ENCODE data around the gene UBN2.

The UBN2 gene

DNA sequence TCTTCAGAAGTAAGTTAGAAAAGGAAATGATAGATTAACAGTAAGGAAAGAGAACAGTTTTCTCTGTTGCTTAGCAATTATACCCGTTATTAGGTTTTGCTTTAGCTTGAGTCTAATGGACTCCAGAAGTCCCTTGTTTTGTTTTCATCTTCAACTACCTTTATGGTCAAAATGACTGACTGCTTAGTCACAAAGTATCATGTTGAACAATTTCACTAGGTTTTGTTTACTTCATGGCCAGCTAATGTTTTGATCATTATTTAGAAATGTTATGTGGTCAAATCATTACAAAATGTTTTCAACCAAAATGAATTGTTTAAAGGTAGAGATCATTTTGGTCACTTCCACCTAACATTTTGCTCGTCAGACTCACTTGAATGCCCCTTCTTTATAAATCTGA, 1.9 kb downstream of the UBN2 start:
- DNase-seq = no peak

DNA sequence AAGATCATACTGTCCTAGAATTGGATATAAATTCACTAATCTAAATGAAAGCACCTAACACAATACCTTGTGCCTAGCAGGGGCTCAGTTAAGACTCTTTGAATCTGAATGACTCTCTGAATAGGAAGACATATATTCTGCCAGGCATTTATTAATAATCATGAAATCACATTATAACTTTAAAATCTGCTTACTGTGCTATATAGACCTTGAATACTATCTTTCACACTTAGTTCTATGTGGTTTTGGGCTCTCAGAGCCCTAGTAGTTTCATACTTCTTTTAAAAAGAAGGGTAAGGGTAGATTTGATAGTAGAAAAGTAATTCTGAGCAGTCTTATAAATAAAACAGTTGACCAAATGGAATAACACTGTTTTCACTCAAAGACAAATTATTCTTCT, 10.2 kb downstream of the UBN2 start:
- DNase-seq = no peak

DNA sequence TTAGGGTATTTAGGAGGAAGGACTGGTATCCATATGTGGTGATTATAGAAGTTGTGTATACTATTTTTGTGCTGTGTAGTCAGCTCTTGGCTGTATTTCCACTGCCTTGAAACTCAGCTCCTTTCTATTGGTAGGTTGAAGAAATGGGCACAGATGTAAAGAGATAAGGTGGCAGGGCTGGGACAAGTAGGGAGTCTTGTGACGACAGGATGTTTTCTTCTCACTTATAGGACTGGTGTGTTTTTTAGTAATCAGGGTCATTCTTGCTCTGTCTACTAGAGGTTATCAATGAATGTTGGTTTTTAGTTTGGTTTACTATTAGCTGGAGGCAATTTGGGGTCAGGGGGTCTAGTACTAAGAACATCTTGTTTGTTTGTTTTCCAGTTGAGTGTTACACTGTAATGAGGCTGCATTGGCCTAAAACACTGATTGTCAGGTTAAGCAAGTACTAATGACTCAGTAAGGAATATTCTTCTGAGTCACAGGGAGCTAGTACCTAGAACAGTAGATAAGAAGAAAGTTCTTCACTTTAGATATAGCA, 11.8 kb downstream of the UBN2 start:
- no peak for DNase-seq

DNA sequence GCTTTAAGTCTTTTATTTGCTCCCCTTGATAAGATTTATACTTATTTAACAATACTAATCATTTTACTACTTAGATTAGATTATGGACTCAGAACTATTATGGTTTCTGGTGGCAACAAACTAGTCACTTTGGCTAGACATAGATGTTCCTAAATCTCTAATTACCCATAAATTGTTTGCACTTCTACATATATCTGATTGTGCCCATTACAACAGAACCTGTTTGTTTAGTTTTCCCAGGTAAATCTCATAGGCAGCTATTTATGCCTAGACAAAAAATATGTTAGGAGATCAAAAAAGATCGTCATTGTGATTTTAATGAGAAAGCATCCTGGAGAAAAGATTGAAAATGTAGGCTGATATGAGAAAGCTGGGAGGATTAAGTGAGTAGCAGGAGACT, 14.4 kb downstream of the UBN2 start:
- DNase-seq = no peak

DNA sequence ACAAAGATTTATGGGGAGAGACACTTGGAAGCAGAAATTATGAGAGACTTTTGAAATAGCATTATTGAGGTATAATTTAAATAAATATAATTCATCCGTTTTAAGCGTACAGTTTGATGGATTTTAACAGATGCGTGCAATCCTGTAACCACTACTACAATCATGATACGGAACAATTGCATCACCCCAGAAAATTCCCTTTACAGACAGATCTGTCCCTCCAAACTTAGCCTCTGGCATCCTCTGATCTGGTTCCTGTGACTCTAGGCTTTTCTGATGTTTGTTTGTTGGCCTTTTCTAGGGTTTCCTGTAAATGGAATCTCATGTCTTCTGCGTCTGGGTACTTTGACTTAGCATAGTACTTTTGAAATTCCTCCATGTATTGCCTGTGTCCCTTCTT, 15.5 kb downstream of the UBN2 start:
- no peak for DNase-seq

DNA sequence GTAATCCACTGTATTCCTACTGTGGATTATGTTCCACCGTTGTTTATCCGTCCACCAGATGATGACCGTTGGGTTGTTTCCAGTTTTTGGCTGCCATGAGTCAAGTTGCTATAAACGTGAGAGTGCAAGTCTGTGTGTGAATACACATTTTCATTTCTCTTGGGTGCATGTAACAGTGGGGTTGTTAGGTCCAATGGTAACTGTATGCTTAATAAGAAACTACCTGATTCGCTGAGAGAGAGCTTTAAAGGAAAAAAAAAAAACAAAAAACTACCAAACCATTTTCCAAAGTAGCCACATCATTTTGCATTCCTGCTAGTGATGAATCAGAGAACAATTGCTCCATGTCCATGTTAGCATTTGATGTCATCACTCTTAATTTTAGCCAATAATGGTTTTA, 15.9 kb downstream of the UBN2 start:
- DNase-seq = no peak

DNA sequence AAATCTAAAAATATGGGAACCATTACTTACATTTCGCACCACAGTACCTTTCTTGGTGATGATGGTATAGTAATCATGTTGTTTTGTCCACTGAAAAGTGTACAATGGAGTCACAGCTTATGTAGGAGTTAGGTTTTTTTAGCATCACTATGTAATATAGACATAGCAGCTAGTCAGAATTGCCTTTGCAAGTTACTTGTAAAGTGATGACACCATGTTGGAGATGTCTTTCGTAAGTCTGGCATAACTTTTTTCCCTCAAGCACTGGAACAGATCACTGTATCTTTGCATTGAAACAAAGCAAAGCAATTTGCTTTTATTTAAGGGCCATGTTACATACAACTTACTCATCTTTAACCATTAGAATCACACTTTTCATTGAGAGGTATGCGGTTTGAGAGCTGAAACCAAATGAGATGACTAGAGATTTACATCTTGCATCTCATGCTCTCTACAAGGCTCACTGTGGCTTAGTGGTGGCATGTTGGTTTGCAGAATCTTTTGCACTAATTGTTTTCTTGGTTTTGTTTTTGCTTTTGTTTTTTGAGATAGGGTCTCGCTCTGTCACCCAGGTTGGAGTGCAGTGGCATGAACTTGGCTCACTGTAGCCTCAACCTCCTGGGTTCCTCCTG, 18.3 kb downstream of the UBN2 start:
- no peak for DNase-seq

DNA sequence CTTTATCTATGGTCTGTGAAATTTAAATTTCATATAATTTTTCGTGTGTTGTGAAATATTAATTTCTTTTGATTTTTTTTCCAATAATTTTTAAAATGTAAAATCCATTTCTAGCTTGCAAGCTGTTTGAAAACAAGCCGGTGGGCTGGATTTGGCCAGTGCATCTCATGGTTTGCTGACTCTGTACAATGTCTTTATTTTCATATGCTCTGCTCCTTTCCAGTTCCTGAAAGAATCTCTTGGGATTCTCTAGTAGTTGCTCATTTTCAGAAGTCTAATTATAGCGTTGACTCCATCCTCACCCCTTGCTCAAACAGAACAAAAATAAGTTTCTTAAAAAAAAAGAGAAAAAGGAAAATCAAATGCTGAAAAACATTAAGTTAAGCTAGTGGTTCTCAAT, 21.4 kb downstream of the UBN2 start:
- no peak for DNase-seq

DNA sequence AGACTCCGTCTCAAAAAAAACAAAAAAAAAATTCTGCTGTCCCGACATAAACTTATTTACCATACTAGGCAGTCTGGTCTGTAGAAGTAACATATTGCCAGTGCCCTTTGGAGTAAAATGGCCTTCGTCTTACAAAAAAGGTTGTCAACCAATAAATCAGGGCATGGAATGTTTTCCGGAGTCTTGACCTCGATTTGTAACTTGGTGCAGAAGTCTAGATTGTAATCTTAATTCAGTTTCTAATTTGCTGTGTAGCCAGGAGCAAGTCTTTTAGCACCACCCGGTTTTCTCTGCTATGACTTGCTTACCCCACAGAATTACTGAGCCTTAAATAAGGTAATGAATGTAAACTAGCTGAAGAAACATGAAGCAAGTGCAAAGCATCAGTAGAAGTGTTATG, 23.2 kb downstream of the UBN2 start:
- DNase-seq = no peak

DNA sequence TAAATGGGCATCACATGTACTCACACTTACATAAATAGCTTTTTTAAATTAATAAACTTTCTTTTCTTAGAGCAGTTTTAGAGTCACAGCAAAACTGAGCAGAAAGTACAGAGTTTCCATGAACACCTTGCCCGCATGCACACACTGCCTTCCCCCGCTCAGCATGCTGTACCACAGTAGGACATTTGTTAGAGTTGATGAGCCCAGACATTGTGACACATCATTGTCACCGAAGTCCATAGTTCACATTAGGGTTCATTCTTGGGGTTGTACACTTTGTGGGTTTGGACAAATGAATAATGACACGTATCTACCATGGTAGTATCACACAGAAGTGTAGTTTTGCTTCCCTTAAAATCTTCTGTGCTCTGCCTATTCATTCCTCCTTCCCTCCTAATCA, 23.7 kb downstream of the UBN2 start:
- DNase-seq = no peak

DNA sequence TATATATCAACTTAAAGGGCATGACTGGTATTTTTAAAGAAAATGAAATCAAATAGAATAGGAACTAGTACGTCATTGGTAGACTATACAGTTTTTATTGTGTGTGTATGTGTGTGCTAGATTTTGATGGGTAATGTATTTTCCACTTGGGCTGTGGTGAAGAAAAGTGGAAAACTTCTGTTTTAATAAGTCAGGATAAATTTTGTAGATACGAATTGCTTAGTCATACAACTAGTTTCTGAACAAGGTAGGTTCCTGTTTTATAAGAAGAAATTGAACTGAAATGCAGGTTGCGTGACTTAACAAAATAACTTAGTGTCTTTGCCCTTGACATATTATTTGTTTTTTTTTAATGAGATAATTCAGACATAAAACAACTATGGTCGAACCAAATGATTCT, 24.3 kb downstream of the UBN2 start:
- DNase-seq = no peak

DNA sequence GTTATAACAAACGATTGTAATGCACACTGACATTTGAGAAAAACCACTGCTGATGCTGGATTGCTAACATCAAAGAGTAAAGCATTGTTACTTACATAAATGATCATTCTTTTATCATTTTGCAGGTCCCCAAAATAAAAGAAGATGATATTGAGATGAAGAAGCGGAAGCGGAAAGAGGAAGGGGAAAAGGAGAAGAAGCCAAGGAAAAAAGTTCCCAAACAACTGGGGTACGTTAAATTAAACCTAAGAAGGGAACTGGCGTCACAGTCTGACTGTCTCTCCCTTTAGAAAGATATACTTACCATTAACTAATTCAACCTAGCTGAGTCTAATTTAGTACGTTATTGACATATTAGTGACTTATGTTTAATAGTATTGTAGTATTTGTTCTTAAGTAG, 28.1 kb downstream of the UBN2 start:
- DNase-seq = no peak

DNA sequence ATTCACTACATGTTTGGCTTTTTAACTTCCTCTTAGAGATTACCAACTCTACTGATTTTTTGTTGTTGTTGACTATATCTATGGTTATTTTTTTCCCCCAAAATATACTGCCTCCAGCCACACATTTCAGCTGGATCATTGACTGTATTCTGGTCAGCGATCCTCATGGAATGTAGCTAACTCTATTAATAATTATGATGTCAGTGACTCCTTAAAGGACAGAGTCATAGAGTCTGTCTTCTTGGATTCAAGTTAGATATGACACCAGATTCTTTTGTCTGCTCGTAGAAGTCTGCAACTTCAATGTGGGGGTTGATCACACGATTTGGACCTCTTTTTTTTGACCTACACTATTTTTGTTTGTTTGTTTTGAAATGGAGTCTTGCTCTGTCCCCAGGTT, 33.2 kb downstream of the UBN2 start:
- DNase-seq = no peak

DNA sequence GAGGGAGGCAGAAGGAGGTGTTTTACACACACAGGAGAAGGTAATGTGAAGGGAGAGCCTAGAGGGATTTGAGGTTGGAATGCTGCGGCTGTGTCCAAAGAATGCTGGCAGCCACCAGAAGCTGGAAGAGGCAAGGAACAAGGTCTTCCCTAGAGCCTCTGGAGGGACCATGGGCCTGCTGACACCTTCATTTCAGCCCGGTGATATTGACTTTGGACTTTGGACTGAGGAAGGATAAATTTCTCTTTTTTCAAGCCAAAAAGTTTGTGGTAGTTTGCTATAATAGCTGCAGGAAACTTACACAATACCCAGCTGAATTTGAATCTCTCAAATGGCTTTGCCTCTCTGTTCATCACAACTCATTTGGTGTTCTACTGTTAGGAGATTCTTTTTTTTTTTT, 34.6 kb downstream of the UBN2 start:
- no peak for DNase-seq

DNA sequence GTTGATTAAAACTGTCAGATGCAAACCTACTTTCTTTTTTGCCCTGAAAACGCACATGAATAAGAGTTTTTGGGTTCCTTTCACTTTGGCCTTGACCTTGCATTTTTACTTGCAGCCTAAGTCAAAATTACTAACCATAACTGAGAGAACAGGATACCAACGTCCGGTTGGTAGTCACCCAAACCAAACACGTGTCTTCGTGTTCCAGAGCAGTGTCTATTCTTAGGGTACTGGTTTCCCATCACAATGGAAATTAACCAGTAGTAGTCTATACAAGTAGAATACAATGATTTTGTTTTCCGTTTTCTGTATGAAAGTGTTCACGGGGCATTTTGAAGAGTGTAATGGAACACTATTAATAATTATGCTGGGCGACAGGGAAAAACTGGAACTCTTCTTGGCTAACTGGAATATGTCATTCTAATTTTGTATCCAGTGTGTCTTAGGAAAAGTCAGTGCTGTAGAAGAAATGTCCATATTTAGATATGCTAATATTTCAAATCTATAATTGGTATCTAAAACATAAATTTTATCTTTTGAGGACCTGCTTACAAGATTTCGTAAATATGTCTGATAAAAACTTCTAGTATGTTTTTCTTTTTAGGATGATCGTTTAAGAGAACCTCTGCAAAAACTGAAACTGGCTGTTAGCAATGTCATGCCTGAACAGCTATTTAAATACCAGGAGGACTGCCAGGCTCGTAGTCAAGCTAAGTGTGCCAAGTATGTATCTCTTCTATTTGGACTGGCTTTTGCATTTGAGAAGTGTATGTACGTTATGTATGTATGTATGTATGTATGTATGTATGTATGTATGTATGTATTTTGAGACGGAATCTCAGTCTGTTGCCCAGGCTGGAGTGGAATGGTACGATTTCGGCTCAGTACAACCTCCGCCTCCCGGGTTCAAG, 40.9 kb downstream of the UBN2 start:
- DNase-seq = no peak

DNA sequence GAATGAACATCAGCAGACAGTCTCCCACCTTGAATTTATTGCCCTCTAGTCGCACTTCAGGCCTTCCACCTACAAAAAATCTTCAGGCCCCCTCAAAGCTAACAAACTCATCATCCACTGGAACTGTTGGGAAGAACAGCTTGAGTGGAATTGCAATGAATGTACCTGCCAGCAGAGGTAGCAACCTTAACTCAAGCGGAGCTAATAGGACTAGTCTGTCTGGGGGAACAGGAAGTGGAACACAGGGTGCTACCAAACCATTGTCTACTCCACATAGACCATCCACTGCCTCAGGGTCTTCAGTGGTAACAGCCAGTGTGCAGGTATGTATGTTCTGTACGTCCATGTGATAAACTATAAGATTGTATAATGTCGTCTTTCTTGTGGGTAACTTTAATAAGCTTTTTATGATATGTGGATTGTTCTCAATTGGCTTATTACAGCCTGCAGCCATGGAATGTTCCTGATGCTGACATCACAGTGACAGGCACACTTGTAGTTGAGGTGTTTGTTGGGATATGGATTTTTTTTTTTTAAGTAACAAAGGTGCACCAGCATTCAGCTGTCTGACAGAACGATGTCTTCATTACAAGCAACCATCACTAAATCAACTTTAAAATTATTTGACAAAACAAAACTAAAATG, 53.3 kb downstream of the UBN2 start:
- DNase-seq = no peak

DNA sequence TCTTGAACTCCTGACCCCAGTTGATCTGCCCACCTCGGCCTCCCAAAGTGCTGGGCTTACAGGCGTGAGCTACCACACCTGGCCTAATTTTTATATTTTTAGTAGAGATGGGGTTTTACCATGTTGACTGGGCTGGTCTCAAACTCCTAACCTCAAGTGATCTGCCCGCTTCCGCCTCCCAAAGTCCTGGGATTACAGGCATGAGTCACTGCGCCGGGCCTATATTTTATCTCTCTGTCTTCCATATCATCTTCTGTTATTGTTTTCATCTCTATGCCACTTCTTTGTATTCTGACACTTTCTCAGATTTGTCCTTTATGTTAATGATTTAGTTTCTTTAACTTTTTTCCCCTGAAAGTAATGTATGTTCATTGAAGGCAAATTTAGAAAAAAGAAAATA, 55.1 kb downstream of the UBN2 start:
- no peak for DNase-seq

DNA sequence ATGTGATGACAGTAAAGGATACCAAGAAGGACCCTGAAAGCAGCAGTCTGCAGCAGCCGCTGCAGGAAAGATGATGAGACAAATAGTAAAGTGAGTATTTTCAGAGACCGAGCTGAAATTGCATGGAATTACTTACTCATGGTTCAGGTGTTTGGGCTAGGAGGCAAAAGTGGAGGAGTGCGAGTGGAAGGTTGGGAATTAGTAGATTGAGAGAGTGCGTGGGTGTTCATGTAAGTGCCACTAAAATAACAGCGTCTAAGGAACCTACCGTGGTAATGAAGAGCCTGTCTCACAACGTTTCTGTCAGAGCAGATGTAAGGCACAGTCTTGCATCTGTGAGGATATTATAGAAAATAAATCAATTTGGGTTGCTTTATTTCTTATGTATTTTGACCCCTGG, 61.8 kb downstream of the UBN2 start:
- no peak for DNase-seq

DNA sequence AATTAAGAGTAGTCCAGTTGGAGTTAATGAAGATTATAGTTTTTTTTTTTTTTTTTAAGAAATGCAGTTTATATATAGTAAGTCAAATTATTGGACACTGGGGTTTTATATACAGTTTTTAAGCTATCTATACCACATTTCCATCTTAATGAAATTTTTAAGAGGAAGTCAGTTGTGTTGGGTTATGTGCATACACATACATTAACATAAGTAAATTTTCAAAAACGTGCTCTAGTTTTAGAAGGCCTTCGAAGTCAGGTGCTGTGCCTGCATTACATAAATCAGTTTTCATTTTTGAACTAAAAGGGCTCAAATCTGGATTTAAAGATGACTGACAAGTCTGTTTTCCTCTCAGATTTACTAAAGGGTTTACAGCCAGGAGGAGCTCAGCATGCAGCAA, 62.5 kb downstream of the UBN2 start:
- no peak for DNase-seq

DNA sequence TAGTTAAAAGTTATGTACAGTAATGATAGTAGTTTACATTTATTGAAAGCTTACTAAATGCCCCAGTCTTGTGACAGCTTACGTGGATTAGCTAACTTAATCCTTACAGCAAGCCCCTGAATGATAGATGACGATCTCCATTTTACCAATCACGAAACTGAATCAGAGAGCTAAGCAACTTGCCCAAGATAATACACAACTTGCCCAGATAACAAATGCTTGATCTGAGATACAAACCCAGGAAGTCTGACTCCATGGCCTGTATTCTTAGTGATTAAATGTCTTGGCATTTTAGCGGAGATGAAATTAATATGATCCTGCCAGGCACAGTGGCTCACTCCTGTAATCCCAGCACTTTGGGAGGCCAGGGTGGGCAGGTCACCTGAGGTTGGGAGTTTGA, 63.2 kb downstream of the UBN2 start:
- no peak for DNase-seq

DNA sequence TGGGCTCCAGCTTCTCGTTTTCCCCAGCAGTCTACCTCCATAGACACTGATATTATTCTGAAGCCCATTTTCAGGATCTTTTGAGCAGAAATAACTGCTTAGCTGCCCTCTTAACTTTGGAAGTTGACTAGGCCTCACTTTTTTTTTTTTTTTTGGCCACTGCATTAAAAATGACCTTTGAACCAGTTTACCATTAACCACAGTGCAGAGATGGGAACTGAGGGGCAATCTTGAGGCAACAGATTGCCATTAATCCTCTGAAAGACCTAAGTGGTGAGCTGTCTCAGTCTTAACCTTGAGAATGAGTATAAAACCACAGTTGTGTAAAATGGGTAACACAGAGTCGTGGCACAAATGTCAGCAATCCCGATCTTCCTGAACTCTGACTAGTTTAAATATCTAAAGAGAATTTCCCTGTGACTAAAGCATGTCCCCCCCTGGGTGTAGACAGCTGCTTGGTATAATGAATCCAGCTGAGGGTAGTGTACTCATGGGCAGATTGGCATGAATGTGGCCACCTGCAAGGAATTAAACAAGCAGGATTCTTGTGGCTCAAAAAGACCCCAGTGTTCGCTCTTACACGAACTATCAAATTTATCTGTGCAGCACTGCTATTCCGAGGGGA, 64.0 kb downstream of the UBN2 start:
- no peak for DNase-seq

DNA sequence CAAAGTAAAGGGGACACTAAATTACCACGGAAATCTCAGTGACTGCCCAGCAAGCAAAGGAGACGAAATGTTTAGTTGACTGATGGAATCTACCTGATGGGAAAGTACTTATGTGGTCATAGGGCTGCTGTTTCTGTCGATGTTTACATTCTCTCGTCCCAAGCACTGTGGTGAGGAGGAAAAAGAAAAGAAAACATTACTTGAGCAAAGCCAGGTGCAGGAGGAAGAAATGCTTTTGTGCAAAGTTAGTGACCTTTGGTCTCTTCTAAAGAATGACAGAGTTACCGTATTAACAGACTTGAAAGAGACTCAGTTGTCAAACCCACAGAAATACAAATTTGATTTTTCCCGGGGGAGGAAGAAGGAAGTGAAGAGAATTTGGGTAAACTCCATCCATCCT, 66.8 kb downstream of the UBN2 start:
- no peak for DNase-seq

DNA sequence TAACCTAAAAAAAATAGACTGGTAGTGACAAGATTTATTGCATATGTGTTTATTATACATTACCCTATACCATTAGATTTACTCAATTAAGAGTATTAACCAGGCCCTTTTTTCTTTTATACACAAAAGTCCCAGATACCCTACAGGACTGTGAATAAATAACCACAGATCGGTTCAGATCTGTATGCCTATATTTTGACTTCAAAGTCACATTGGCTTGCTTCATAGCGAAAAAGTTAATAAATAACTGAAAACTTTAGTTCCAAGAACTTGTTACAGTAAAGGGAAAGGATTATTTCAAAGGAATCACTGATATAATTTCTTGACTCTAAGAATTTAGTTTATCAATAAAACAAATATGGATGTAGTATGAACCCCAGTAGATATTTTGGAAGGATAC, 68.3 kb downstream of the UBN2 start:
- DNase-seq = no peak

DNA sequence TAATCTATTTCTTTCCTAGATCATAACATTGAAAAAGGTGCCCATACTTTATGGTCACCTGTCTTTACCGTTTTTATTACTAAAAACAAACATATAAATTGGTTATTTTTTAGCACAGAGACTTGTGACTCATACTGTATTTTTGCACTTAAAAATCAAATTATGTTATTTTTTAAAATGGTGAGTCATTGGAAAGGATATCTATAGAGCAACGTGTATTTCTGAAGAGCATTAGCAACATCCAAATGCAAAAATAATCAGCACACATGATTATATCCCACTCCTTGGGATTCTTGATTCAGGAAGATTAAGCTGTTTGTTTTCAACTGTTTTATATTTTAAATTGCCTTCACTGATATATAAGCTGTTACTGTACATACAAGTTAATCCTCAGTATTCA, 69.4 kb downstream of the UBN2 start:
- DNase-seq = no peak

Measured in bone marrow (tissue), 2 donors.